Endothelial cell of umbilical vein (primary cell): ENCODE results near the gene RAD51B. TPM values are rescaled to one million over a fixed set of nuclear protein-coding genes. Genes with fewer than 3 reads are reported as not detected.

Experiments used
- BruUV-seq: library from RNA; stranded (reverse); fragments of 400-500 nt; replicated peaks from 2 replicates; lab custom pipeline; 2021; lab: Mats Ljungman, UMichigan
- CTCF ChIA-PET: fragments of 300-600, 350-600 bp; sonication (Branson Sonifier 250); formaldehyde crosslinking; loops from one replicate; lab custom pipeline; 2021; ENCODE audit warnings: antibody characterized with exemption, inconsistent platforms; lab: Charles Lee
- POLR2A ChIA-PET: fragments of 300-600, 350-600 bp; sonication (Branson Sonifier 250); formaldehyde crosslinking; loops from one replicate; lab custom pipeline; 2021; ENCODE audit warnings: antibody characterized with exemption, inconsistent platforms; lab: Charles Lee
- DNase-seq: peaks from one replicate; pipeline ENCODE4 v3.0.0-alpha.2; 2011; ENCODE audit warnings: low read depth, low spot score
- FAIRE-seq: peaks from 2 replicates; lab custom pipeline; 2011; peaks lifted over from hg19 to GRCh38; lab: Jason Lieb, UNC
- H2AFZ ChIP-seq: 2 replicates; pipeline ENCODE4 v1.6.0; 2012; ENCODE audit warnings: low read depth, low read length, control low read depth, inconsistent platforms
- H3K27ac ChIP-seq: 2 replicates; pipeline ENCODE4 v1.5.1; 2011; ENCODE audit warnings: low read depth, mild to moderate bottlenecking, control low read depth, low read length, moderate library complexity; ENCODE audit not compliant: insufficient read depth
- H3K27me3 ChIP-seq, 2 experiments: 2 replicates each; pipeline versions ENCODE4 v1.6.0 to v1.6.1; 2011; ENCODE audit warnings: low read length in 2 of 2, mixed read lengths in 1 of 2; ENCODE audit not compliant: control insufficient read depth in 2 of 2, insufficient read depth in 2 of 2
- H3K36me3 ChIP-seq, 2 experiments: 2 replicates in 1 of 2; 3 replicates in 1 of 2; pipeline ENCODE4 v1.5.1; 2011; ENCODE audit warnings: low read length in 2 of 2, mild to moderate bottlenecking in 1 of 2, moderate library complexity in 1 of 2; ENCODE audit not compliant: control insufficient read depth in 2 of 2, insufficient read depth in 2 of 2; ENCODE audit errors: extremely low read depth in 1 of 2
- H3K4me1 ChIP-seq: 3 replicates; pipeline ENCODE4 v1.5.1; 2011; ENCODE audit warnings: mild to moderate bottlenecking, low read length; ENCODE audit not compliant: control insufficient read depth, insufficient read depth; ENCODE audit errors: extremely low read depth
- H3K4me2 ChIP-seq: 2 replicates; pipeline ENCODE4 v1.6.1; 2011; ENCODE audit warnings: low read length, control low read depth, mixed read lengths; ENCODE audit not compliant: insufficient read depth
- H3K4me3 ChIP-seq, 3 experiments: fragments of 200-600 bp in 1 of 3; sonication (generic), shearing (Covaris generic) in 1 of 3; replicated peaks in 1 of 3; 2 replicates each; pipeline ENCODE4 v1.5.1; 2011 to 2016; ENCODE audit warnings: control low read depth in 3 of 3, low read length in 3 of 3, mild to moderate bottlenecking in 2 of 3, inconsistent platforms in 1 of 3, low read depth in 1 of 3, moderate library complexity in 1 of 3; ENCODE audit not compliant: insufficient read depth in 1 of 3
- H3K79me2 ChIP-seq: 2 replicates; pipeline ENCODE4 v1.6.0; 2012; ENCODE audit warnings: low read length, inconsistent platforms; ENCODE audit not compliant: control insufficient read depth, insufficient read depth
- H3K9ac ChIP-seq: replicated peaks from 2 replicates; pipeline ENCODE3; 2011; ENCODE audit warnings: low read length, control low read depth; ENCODE audit not compliant: insufficient read depth; ENCODE audit errors: extremely low read depth
- H3K9me1 ChIP-seq: replicated peaks from 3 replicates; pipeline ENCODE4 v1.6.0; 2011; ENCODE audit warnings: mild to moderate bottlenecking, low read length; ENCODE audit not compliant: control insufficient read depth, insufficient read depth; ENCODE audit errors: extremely low read depth
- H3K9me3 ChIP-seq: replicated peaks from 2 replicates; pipeline ENCODE4 v1.5.1; 2012; ENCODE audit warnings: low read length, inconsistent platforms; ENCODE audit not compliant: control insufficient read depth, insufficient read depth
- H4K20me1 ChIP-seq: replicated peaks from 2 replicates; pipeline ENCODE3; 2011; ENCODE audit warnings: mild to moderate bottlenecking, low read length; ENCODE audit not compliant: control insufficient read depth, insufficient read depth; ENCODE audit errors: extremely low read depth
- EZH2 ChIP-seq: IDR thresholded peaks from 2 replicates; pipeline ENCODE4 v1.6.1; 2012; ENCODE audit warnings: borderline replicate concordance, low read depth, mild to moderate bottlenecking, moderate library complexity, low read length, inconsistent platforms; ENCODE audit not compliant: severe bottlenecking
- FOS ChIP-seq: IDR thresholded peaks from 2 replicates; pipeline ENCODE4 v1.6.1; 2011; ENCODE audit warnings: mild to moderate bottlenecking, low read length, moderate library complexity, borderline replicate concordance; ENCODE audit not compliant: insufficient read depth
- GATA2 ChIP-seq: IDR thresholded peaks from 2 replicates; pipeline ENCODE4 v1.7.0; 2011; ENCODE audit warnings: low read depth, mild to moderate bottlenecking, moderate library complexity, mixed read lengths, low read length; ENCODE audit not compliant: insufficient read length, insufficient read depth
- JUN ChIP-seq: IDR thresholded peaks from 2 replicates; pipeline ENCODE4 v1.6.1; 2011; ENCODE audit warnings: borderline replicate concordance, low read depth; ENCODE audit not compliant: insufficient read length, insufficient read depth
- MYC ChIP-seq: IDR thresholded peaks from one replicate; pipeline ENCODE4 v1.6.1; 2011; ENCODE audit warnings: mild to moderate bottlenecking, low read depth, low read length
- POLR2A ChIP-seq: IDR thresholded peaks from 2 replicates; pipeline ENCODE4 v1.6.1; 2012; ENCODE audit warnings: low read depth, mild to moderate bottlenecking, control low read depth, low read length
- POLR2AphosphoS5 ChIP-seq: IDR thresholded peaks from 2 replicates; pipeline ENCODE4 v1.6.1; 2012; ENCODE audit warnings: low read depth, mild to moderate bottlenecking, control low read depth, low read length, moderate library complexity; ENCODE audit not compliant: insufficient read depth
- dilution Hi-C: fragments of 300-500 bp; cut with MboI; formaldehyde crosslinking; loops from one replicate; pipeline ENCODE4 v1.15.0; 2019; ENCODE audit warnings: low sequenced_read_pairs; ENCODE audit not compliant: extremely low pct_ligation_motif_present
- intact Hi-C: fragments of 100-400 bp; cut with micrococcal nuclease; formaldehyde crosslinking; loops from one replicate; pipeline ENCODE4 v1.10.0; 2022
- polyA plus RNA-seq, 4 experiments: library from polyadenylated mRNA; depleted of rRNA in 3 of 4; stranded (reverse) in 3 of 4; unstranded in 1 of 4; fragments of >200 nt; gene quantifications; 2 replicates each; pipeline versions ENCODE4 v1.2.1 to v1.2.3, GENCODE V29; 2011 to 2012; ENCODE audit warnings: missing spikeins in 1 of 4
- total RNA-seq: library from RNA; stranded (reverse); gene quantifications from 2 replicates; pipeline ENCODE4 v1.2.3, GENCODE V29; 2021
- TF ChIP-seq, protein P1 (sequence below): IDR thresholded peaks from 2 replicates; pipeline ENCODE4 v1.6.1; 2011; ENCODE audit not compliant: insufficient read depth, insufficient read length
- TF ChIP-seq, protein P2 (sequence below), 2 donors: IDR thresholded peaks; 1 replicate in 1 of 2; 2 replicates in 1 of 2; pipeline ENCODE4 v1.5.1; 2011; ENCODE audit warnings: low read length in 2 of 2, mild to moderate bottlenecking in 2 of 2, moderate library complexity in 2 of 2, control low read depth in 1 of 2, inconsistent platforms in 1 of 2, low read depth in 1 of 2; ENCODE audit not compliant: insufficient read depth in 1 of 2; ENCODE audit errors: extremely low read depth in 1 of 2

RAD51B gene
- total and polyA plus RNA-seq, 2 donors (not counting 3 experiments of a cell fraction or from before 2014, with no cell fraction given) = 3.9 to 19.0 TPM

GRCh38 chr14:68677901-68678300, 858.3 kb downstream of the RAD51B start:
- H3K4me3 ChIP-seq = no peak overlapping the region
- no peaks in the 10 kb centered on the region for H3K79me2 ChIP-seq
- no peak overlapping the region for H3K4me2 ChIP-seq
- BruUV-seq = no TSS peak
- H3K9me1 ChIP-seq = no peaks in the 10 kb centered on the region
- no peaks in the 10 kb centered on the region for H3K36me3 ChIP-seq
- ChIA-PET CTCF (no interaction called here), POLR2A (no interaction called here)
- H2AFZ ChIP-seq = no peak overlapping the region
- intact Hi-C loops = no loop called here
- no peak overlapping the region for H3K27ac ChIP-seq
- dilution Hi-C loops = no loop called here
- no peaks in the 10 kb centered on the region for H3K27me3 ChIP-seq
- H3K4me1 ChIP-seq = peaks cover 31% of the 10 kb centered on the region
- FAIRE-seq (no peak), DNase-seq (no peak)
- no peak overlapping the region for H3K9ac ChIP-seq
- no peaks in the 10 kb centered on the region for H4K20me1 ChIP-seq
- TF ChIP-seq GATA2 (no peak), JUN (no peak), POLR2AphosphoS5 (no peak), MYC (no peak), EZH2 (no peak), POLR2A (no peak), FOS (no peak)
- TF ChIP-seq, protein P1, sequence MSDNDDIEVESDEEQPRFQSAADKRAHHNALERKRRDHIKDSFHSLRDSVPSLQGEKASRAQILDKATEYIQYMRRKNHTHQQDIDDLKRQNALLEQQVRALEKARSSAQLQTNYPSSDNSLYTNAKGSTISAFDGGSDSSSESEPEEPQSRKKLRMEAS = no peak
- TF ChIP-seq, protein P2, sequence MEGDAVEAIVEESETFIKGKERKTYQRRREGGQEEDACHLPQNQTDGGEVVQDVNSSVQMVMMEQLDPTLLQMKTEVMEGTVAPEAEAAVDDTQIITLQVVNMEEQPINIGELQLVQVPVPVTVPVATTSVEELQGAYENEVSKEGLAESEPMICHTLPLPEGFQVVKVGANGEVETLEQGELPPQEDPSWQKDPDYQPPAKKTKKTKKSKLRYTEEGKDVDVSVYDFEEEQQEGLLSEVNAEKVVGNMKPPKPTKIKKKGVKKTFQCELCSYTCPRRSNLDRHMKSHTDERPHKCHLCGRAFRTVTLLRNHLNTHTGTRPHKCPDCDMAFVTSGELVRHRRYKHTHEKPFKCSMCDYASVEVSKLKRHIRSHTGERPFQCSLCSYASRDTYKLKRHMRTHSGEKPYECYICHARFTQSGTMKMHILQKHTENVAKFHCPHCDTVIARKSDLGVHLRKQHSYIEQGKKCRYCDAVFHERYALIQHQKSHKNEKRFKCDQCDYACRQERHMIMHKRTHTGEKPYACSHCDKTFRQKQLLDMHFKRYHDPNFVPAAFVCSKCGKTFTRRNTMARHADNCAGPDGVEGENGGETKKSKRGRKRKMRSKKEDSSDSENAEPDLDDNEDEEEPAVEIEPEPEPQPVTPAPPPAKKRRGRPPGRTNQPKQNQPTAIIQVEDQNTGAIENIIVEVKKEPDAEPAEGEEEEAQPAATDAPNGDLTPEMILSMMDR (IDR thresholded peaks at IDR 0.05; ENCODE audit: extremely low read depth in 1 of 2, insufficient read depth in 1 of 2, low read depth in 1 of 2, low read length in 2 of 2) = no peak
- no peaks in the 10 kb centered on the region for H3K9me3 ChIP-seq
